ENCODE results near the gene C1orf21. TPM values are rescaled to one million over a fixed set of nuclear protein-coding genes. Genes with fewer than 3 reads are reported as not detected.

C1orf21 gene
- total and polyA plus RNA-seq, 8 donors = 37.0 to 75.3 (median 47.3) TPM

GRCh38 chr1:184650177-184650866 lies 263.5 kb downstream of the C1orf21 start:
- peaks cover 0 to 6% of the 10 kb centered on the region in 2 donors for H3K4me1 ChIP-seq
- H3K9me3 ChIP-seq = no peaks in the 10 kb centered on the region
- H3K4me3 ChIP-seq = no peak overlapping the region
- H3K36me3 ChIP-seq = no peaks in the 10 kb centered on the region
- ATAC-seq (peak; percentile 71), DNase-seq (no peak)
- H3K27ac ChIP-seq = no peak overlapping the region
- no peaks in the 10 kb centered on the region for H3K27me3 ChIP-seq
- TF ChIP-seq CTCF (IDR thresholded peaks at IDR 0.05) = no peak
- intact Hi-C loops (cut with DNase I) = no loop called here

GRCh38 chr1:184655185-184655584 lies 268.4 kb downstream of the C1orf21 start:
- Histone ChIP-seq H3K9me3 (no peaks in the 10 kb centered on the region), H3K27me3 (no peaks in the 10 kb centered on the region), H3K4me1 (no peaks in the 10 kb centered on the region), H3K36me3 (no peaks in the 10 kb centered on the region), H3K4me3 (no peak overlapping the region), H3K27ac (no peak overlapping the region)
- intact Hi-C loops (cut with DNase I) = no loop called here
- no peak for TF ChIP-seq CTCF (IDR thresholded peaks at IDR 0.05)
- ATAC-seq (no peak), DNase-seq (no peak)

- Histone ChIP-seq H3K4me3 (no peak overlapping the region), H3K27me3 (no peaks in the 10 kb centered on the region), H3K27ac (no peak overlapping the region), H3K9me3 (no peaks in the 10 kb centered on the region), H3K4me1 (no peaks in the 10 kb centered on the region), H3K36me3 (no peaks in the 10 kb centered on the region)
- intact Hi-C loops (cut with DNase I) = no loop called here
- DNase-seq (no peak), ATAC-seq (no peak)
- TF ChIP-seq CTCF (IDR thresholded peaks at IDR 0.05) = no peak
These were observed 269.4 kb downstream of the C1orf21 start for GRCh38 chr1:184656221-184656620.

GRCh38 chr1:184658055-184658454 lies 271.2 kb downstream of the C1orf21 start:
- DNase-seq = no peak
- H3K4me3 ChIP-seq = no peak overlapping the region
- H3K9me3 ChIP-seq = no peaks in the 10 kb centered on the region
- ATAC-seq = no peak
- no peaks in the 10 kb centered on the region for H3K36me3 ChIP-seq
- H3K27me3 ChIP-seq = no peaks in the 10 kb centered on the region
- intact Hi-C loops (cut with DNase I) = no loop called here
- no peak overlapping the region for H3K27ac ChIP-seq
- no peak for TF ChIP-seq CTCF (IDR thresholded peaks at IDR 0.05)
- H3K4me1 ChIP-seq = no peaks in the 10 kb centered on the region

- Histone ChIP-seq H3K4me3 (no peak overlapping the region), H3K9me3 (no peaks in the 10 kb centered on the region), H3K27ac (no peak overlapping the region), H3K27me3 (peaks cover 0 to 11% of the 10 kb centered on the region in 2 donors), H3K36me3 (no peaks in the 10 kb centered on the region), H3K4me1 (peaks cover 0 to 10% of the 10 kb centered on the region in 2 donors)
- no peak for TF ChIP-seq CTCF (IDR thresholded peaks at IDR 0.05)
- no peak for DNase-seq
- no peak for ATAC-seq
- intact Hi-C loops (cut with DNase I) = loop anchor here in 1 of 2 donors (10.0 kb wide), 1 partner anchor 96 kb away; no protein-coding TSS in a partner anchor
These were observed 273.8 kb downstream of the C1orf21 start for GRCh38 chr1:184660462-184661191.

All from left lung (tissue), 10 donors.